ENCODE measurements around the gene CCDC57. TPM values are rescaled to one million over a fixed set of nuclear protein-coding genes. Genes with fewer than 3 reads are reported as not detected.

Gene CCDC57
- total RNA-seq, 1 donor from 2014 or later: 57.9 TPM

GRCh38 chr17:82112914-82113311 lies 99.7 kb downstream of the CCDC57 start:
- H3K4me3 Mint-ChIP-seq (ENCODE audit: unreplicated experiment): no peak overlapping the region
- peaks cover 4% of the 10 kb centered on the region for H3K36me3 Mint-ChIP-seq (ENCODE audit: unreplicated experiment)
- DNase-seq (ENCODE audit: extremely low spot score, unreplicated experiment): no peak
- no peaks in the 10 kb centered on the region for H3K27me3 Mint-ChIP-seq (ENCODE audit: unreplicated experiment)
- H3K4me1 Mint-ChIP-seq (ENCODE audit: unreplicated experiment): peaks cover 5% of the 10 kb centered on the region
- no peaks in the 10 kb centered on the region for H3K9me3 Mint-ChIP-seq (ENCODE audit: unreplicated experiment)
- TF ChIP-seq CTCF (IDR thresholded peaks at IDR 0.05): no peak
- H3K27ac Mint-ChIP-seq (ENCODE audit: unreplicated experiment): no peak overlapping the region

- H3K36me3 Mint-ChIP-seq (ENCODE audit: unreplicated experiment): peaks cover 4% of the 10 kb centered on the region
- peaks cover 7% of the 10 kb centered on the region for H3K4me1 Mint-ChIP-seq (ENCODE audit: unreplicated experiment)
- no peaks in the 10 kb centered on the region for H3K27me3 Mint-ChIP-seq (ENCODE audit: unreplicated experiment)
- TF ChIP-seq CTCF (IDR thresholded peaks at IDR 0.05): no peak
- H3K4me3 Mint-ChIP-seq (ENCODE audit: unreplicated experiment): no peak overlapping the region
- no peak overlapping the region for H3K27ac Mint-ChIP-seq (ENCODE audit: unreplicated experiment)
- H3K9me3 Mint-ChIP-seq (ENCODE audit: unreplicated experiment): no peaks in the 10 kb centered on the region
- DNase-seq (ENCODE audit: extremely low spot score, unreplicated experiment): no peak
Measured at GRCh38 chr17:82112181-82112913, 100.3 kb downstream of the CCDC57 start.

GRCh38 chr17:82110298-82110697 lies 102.3 kb downstream of the CCDC57 start:
- peaks cover 2% of the 10 kb centered on the region for H3K36me3 Mint-ChIP-seq (ENCODE audit: unreplicated experiment)
- no peak for TF ChIP-seq CTCF (IDR thresholded peaks at IDR 0.05)
- no peaks in the 10 kb centered on the region for H3K27me3 Mint-ChIP-seq (ENCODE audit: unreplicated experiment)
- no peak for DNase-seq (ENCODE audit: extremely low spot score, unreplicated experiment)
- H3K4me1 Mint-ChIP-seq (ENCODE audit: unreplicated experiment): peaks cover 21% of the 10 kb centered on the region
- no peak overlapping the region for H3K27ac Mint-ChIP-seq (ENCODE audit: unreplicated experiment)
- H3K9me3 Mint-ChIP-seq (ENCODE audit: unreplicated experiment): no peaks in the 10 kb centered on the region
- H3K4me3 Mint-ChIP-seq (ENCODE audit: unreplicated experiment): no peak overlapping the region

- Mint-ChIP-seq H3K9me3 (ENCODE audit: unreplicated experiment) (no peaks in the 10 kb centered on the region), H3K4me1 (ENCODE audit: unreplicated experiment) (peaks cover 24% of the 10 kb centered on the region), H3K4me3 (ENCODE audit: unreplicated experiment) (no peak overlapping the region), H3K36me3 (ENCODE audit: unreplicated experiment) (peaks cover 1% of the 10 kb centered on the region), H3K27ac (ENCODE audit: unreplicated experiment) (no peak overlapping the region), H3K27me3 (ENCODE audit: unreplicated experiment) (no peaks in the 10 kb centered on the region)
- TF ChIP-seq CTCF (IDR thresholded peaks at IDR 0.05): no peak
- DNase-seq (ENCODE audit: extremely low spot score, unreplicated experiment): no peak
Measured at GRCh38 chr17:82108961-82109475, 103.6 kb downstream of the CCDC57 start.

GRCh38 chr17:82108496-82108945 lies 104.1 kb downstream of the CCDC57 start:
- Mint-ChIP-seq H3K4me1 (ENCODE audit: unreplicated experiment) (peaks cover 24% of the 10 kb centered on the region), H3K4me3 (ENCODE audit: unreplicated experiment) (no peak overlapping the region), H3K27ac (ENCODE audit: unreplicated experiment) (no peak overlapping the region), H3K36me3 (ENCODE audit: unreplicated experiment) (no peaks in the 10 kb centered on the region), H3K9me3 (ENCODE audit: unreplicated experiment) (no peaks in the 10 kb centered on the region), H3K27me3 (ENCODE audit: unreplicated experiment) (no peaks in the 10 kb centered on the region)
- no peak for TF ChIP-seq CTCF (IDR thresholded peaks at IDR 0.05)
- no peak for DNase-seq (ENCODE audit: extremely low spot score, unreplicated experiment)
